ENCODE data around the gene HADHB. TPM values are rescaled to one million over a fixed set of nuclear protein-coding genes. Genes with fewer than 3 reads are reported as not detected.

HADHB gene
- total RNA-seq, 2 donors from 2014 or later: 45.9 to 46.3 TPM

- Mint-ChIP-seq H3K27me3 (no peaks in the 10 kb centered on the region), H3K27ac (no peak overlapping the region), H3K36me3 (ENCODE audit: low read depth) (no peaks in the 10 kb centered on the region), H3K4me3 (no peak overlapping the region), H3K4me1 (peaks cover 2% of the 10 kb centered on the region)
- H3K9me3 ChIP-seq (ENCODE audit: control insufficient read depth, low read length, poor library complexity, severe bottlenecking): no peaks in the 10 kb centered on the region
- ATAC-seq: no peak
- DNase-seq: no peak
Observed at GRCh38 chr2:26224095-26224494, 20.6 kb upstream of the HADHB start.

- H3K36me3 Mint-ChIP-seq (ENCODE audit: low read depth): peaks cover 2% of the 10 kb centered on the region
- no peak overlapping the region for H3K4me3 Mint-ChIP-seq
- ATAC-seq (no peak), DNase-seq (no peak)
- no peak overlapping the region for H3K27ac Mint-ChIP-seq
- no peaks in the 10 kb centered on the region for H3K9me3 ChIP-seq (ENCODE audit: control insufficient read depth, low read length, poor library complexity, severe bottlenecking)
- no peaks in the 10 kb centered on the region for H3K4me1 Mint-ChIP-seq
- no peaks in the 10 kb centered on the region for H3K27me3 Mint-ChIP-seq
Observed at GRCh38 chr2:26229595-26229994, 15.1 kb upstream of the HADHB start.

GRCh38 chr2:26230806-26231205 lies 13.9 kb upstream of the HADHB start:
- no peaks in the 10 kb centered on the region for H3K4me1 Mint-ChIP-seq
- H3K27me3 Mint-ChIP-seq: no peaks in the 10 kb centered on the region
- H3K4me3 Mint-ChIP-seq: no peak overlapping the region
- H3K36me3 Mint-ChIP-seq (ENCODE audit: low read depth): peaks cover 2% of the 10 kb centered on the region
- ATAC-seq (no peak), DNase-seq (no peak)
- no peaks in the 10 kb centered on the region for H3K9me3 ChIP-seq (ENCODE audit: control insufficient read depth, low read length, poor library complexity, severe bottlenecking)
- H3K27ac Mint-ChIP-seq: no peak overlapping the region

- Mint-ChIP-seq H3K27ac (no peak overlapping the region), H3K4me1 (peaks cover 9% of the 10 kb centered on the region), H3K36me3 (ENCODE audit: low read depth) (peaks cover 5% of the 10 kb centered on the region), H3K27me3 (no peaks in the 10 kb centered on the region), H3K4me3 (no peak overlapping the region)
- DNase-seq (no peak), ATAC-seq (no peak)
- no peaks in the 10 kb centered on the region for H3K9me3 ChIP-seq (ENCODE audit: control insufficient read depth, low read length, poor library complexity, severe bottlenecking)
Observed at GRCh38 chr2:26235089-26235488, 9.7 kb upstream of the HADHB start.

GRCh38 chr2:26237868-26238267 lies 6.9 kb upstream of the HADHB start:
- DNase-seq (no peak), ATAC-seq (no peak)
- no peaks in the 10 kb centered on the region for H3K9me3 ChIP-seq (ENCODE audit: control insufficient read depth, low read length, poor library complexity, severe bottlenecking)
- Mint-ChIP-seq H3K27me3 (no peaks in the 10 kb centered on the region), H3K4me1 (peaks cover 23% of the 10 kb centered on the region), H3K27ac (no peak overlapping the region), H3K36me3 (ENCODE audit: low read depth) (peaks cover 5% of the 10 kb centered on the region), H3K4me3 (no peak overlapping the region)

- no peaks in the 10 kb centered on the region for H3K9me3 ChIP-seq (ENCODE audit: control insufficient read depth, low read length, poor library complexity, severe bottlenecking)
- no peak for DNase-seq
- peaks cover 3% of the 10 kb centered on the region for H3K36me3 Mint-ChIP-seq (ENCODE audit: low read depth)
- H3K4me3 Mint-ChIP-seq: no peak overlapping the region
- ATAC-seq: no peak
- H3K27me3 Mint-ChIP-seq: no peaks in the 10 kb centered on the region
- H3K27ac Mint-ChIP-seq: no peak overlapping the region
- H3K4me1 Mint-ChIP-seq: peaks cover 29% of the 10 kb centered on the region
Observed at GRCh38 chr2:26238311-26238958, 6.3 kb upstream of the HADHB start.

- no peak overlapping the region for H3K27ac Mint-ChIP-seq
- no peaks in the 10 kb centered on the region for H3K27me3 Mint-ChIP-seq
- no peak for ATAC-seq
- H3K4me1 Mint-ChIP-seq: peaks cover 46% of the 10 kb centered on the region
- DNase-seq: no peak
- H3K4me3 Mint-ChIP-seq: no peak overlapping the region
- H3K9me3 ChIP-seq (ENCODE audit: control insufficient read depth, low read length, poor library complexity, severe bottlenecking): no peaks in the 10 kb centered on the region
- H3K36me3 Mint-ChIP-seq (ENCODE audit: low read depth): no peaks in the 10 kb centered on the region
Observed at GRCh38 chr2:26241928-26242436, 2.8 kb upstream of the HADHB start.

- H3K4me1 Mint-ChIP-seq: peaks cover 48% of the 10 kb centered on the region
Observed at GRCh38 chr2:26243470-26244308, 1.1 kb upstream of the HADHB start.

GRCh38 chr2:26245231-26245732 lies 543 bp downstream of the HADHB start:
- Mint-ChIP-seq H3K27me3 (no peaks in the 10 kb centered on the region), H3K36me3 (ENCODE audit: low read depth) (no peaks in the 10 kb centered on the region), H3K27ac (peak overlapping the region; percentile 99), H3K4me1 (peaks cover 43% of the 10 kb centered on the region), H3K4me3 (peak overlapping the region; percentile 100)
- ATAC-seq: peak; percentile 65
- peak; percentile 22 to 29 (median 24) for DNase-seq
- no peaks in the 10 kb centered on the region for H3K9me3 ChIP-seq (ENCODE audit: control insufficient read depth, low read length, poor library complexity, severe bottlenecking)

More at GRCh38 chr2:26243470-26244308, 1.1 kb upstream of the HADHB start:
- Mint-ChIP-seq H3K36me3 (ENCODE audit: low read depth) (no peaks in the 10 kb centered on the region), H3K4me3 (peak overlapping the region; percentile 100), H3K27ac (peak overlapping the region; percentile 99), H3K27me3 (no peaks in the 10 kb centered on the region)
- DNase-seq: peak in 1 of 3 donors; percentile 11
- H3K9me3 ChIP-seq (ENCODE audit: control insufficient read depth, low read length, poor library complexity, severe bottlenecking): no peaks in the 10 kb centered on the region
- no peak for ATAC-seq

- DNase-seq (no peak), ATAC-seq (no peak)
- H3K4me3 Mint-ChIP-seq: peak overlapping the region; percentile 100
- peak overlapping the region; percentile 99 for H3K27ac Mint-ChIP-seq
- H3K27me3 Mint-ChIP-seq: no peaks in the 10 kb centered on the region
- H3K9me3 ChIP-seq (ENCODE audit: control insufficient read depth, low read length, poor library complexity, severe bottlenecking): no peaks in the 10 kb centered on the region
- no peaks in the 10 kb centered on the region for H3K36me3 Mint-ChIP-seq (ENCODE audit: low read depth)
- peaks cover 38% of the 10 kb centered on the region for H3K4me1 Mint-ChIP-seq
Observed at GRCh38 chr2:26245810-26246209, 1.1 kb downstream of the HADHB start.

- no peaks in the 10 kb centered on the region for H3K27me3 Mint-ChIP-seq
- H3K4me1 Mint-ChIP-seq: peaks cover 42% of the 10 kb centered on the region
- peak overlapping the region; percentile 100 for H3K4me3 Mint-ChIP-seq
- H3K36me3 Mint-ChIP-seq (ENCODE audit: low read depth): no peaks in the 10 kb centered on the region
- H3K27ac Mint-ChIP-seq: peak overlapping the region; percentile 29
- DNase-seq (peak in 1 of 3 donors; percentile 10), ATAC-seq (no peak)
- H3K9me3 ChIP-seq (ENCODE audit: control insufficient read depth, low read length, poor library complexity, severe bottlenecking): no peaks in the 10 kb centered on the region
Observed at GRCh38 chr2:26246818-26247217, 2.1 kb downstream of the HADHB start.

GRCh38 chr2:26249625-26250024 lies 4.9 kb downstream of the HADHB start:
- DNase-seq (no peak), ATAC-seq (no peak)
- Mint-ChIP-seq H3K27ac (no peak overlapping the region), H3K4me3 (no peak overlapping the region), H3K36me3 (ENCODE audit: low read depth) (no peaks in the 10 kb centered on the region), H3K4me1 (peaks cover 34% of the 10 kb centered on the region), H3K27me3 (no peaks in the 10 kb centered on the region)
- no peaks in the 10 kb centered on the region for H3K9me3 ChIP-seq (ENCODE audit: control insufficient read depth, low read length, poor library complexity, severe bottlenecking)

- no peaks in the 10 kb centered on the region for H3K9me3 ChIP-seq (ENCODE audit: control insufficient read depth, low read length, poor library complexity, severe bottlenecking)
- no peaks in the 10 kb centered on the region for H3K27me3 Mint-ChIP-seq
- H3K4me3 Mint-ChIP-seq: no peak overlapping the region
- H3K36me3 Mint-ChIP-seq (ENCODE audit: low read depth): peaks cover 3% of the 10 kb centered on the region
- peaks cover 22% of the 10 kb centered on the region for H3K4me1 Mint-ChIP-seq
- ATAC-seq: no peak
- no peak for DNase-seq
- no peak overlapping the region for H3K27ac Mint-ChIP-seq
Observed at GRCh38 chr2:26251893-26252292, 7.2 kb downstream of the HADHB start.
